Activated CD8-positive, alpha-beta memory T cell treated with anti-CD3 and anti-CD28 coated beads, Interleukin-2, amount 50 U/mL, for 48 hours (primary cell): ENCODE measurements around the gene PPWD1.
A peak's percentile ranks its signal among the peaks of the same experiment; 100 is the strongest.

ENCODE experiments used
- DNase-seq: peaks from one replicate; pipeline ENCODE4 v3.0.0-alpha.2; 2020

The PPWD1 gene

GRCh38 chr5:65624025-65624570 is 61.0 kb downstream of the PPWD1 start, which contains the start of gene TRIM23:
Gene TRIM23, minus strand, starts transcription at chr5:65624333. Its CDS starts 59 bp downstream, at chr5:65624274.
- peak; percentile 91 for DNase-seq

GRCh38 chr5:65624571-65625555 is 61.8 kb downstream of the PPWD1 start, which contains the start of the genes SHLD3 and TRAPPC13:
Gene SHLD3, plus strand, starts transcription at chr5:65625027. Its CDS starts 4,561 bp downstream, at chr5:65629588.
Gene TRAPPC13, plus strand, starts transcription at chr5:65625027. Its CDS starts 34 bp downstream, at chr5:65625061.
- DNase-seq, result peak; percentile 83

- DNase-seq, result no peak
Observed at GRCh38 chr5:65625743-65626142, 62.6 kb downstream of the PPWD1 start.

GRCh38 chr5:65630981-65631380 is 67.9 kb downstream of the PPWD1 start:
- DNase-seq, result no peak
